Measurements from ENCODE around the gene IFI6.
"Not testable (repeated sequence)": the region's sequence is repeated elsewhere in the genome, so short reads cannot be mapped to it uniquely, and the experiment has no call there.

Gene IFI6

GRCh38 chr1:27647328-27647727 is 24.7 kb downstream of the IFI6 start:
- H3K4me3 Mint-ChIP-seq: no peak overlapping the region
- H3K27me3 Mint-ChIP-seq: no peaks in the 10 kb centered on the region
- H3K4me1 Mint-ChIP-seq: peaks cover 33% of the 10 kb centered on the region
- ATAC-seq (no peak), DNase-seq (no peak)
- no peaks in the 10 kb centered on the region for H3K9me3 Mint-ChIP-seq
- H3K27ac Mint-ChIP-seq: no peak overlapping the region

GRCh38 chr1:27646676-27647075 is 25.3 kb downstream of the IFI6 start:
- Mint-ChIP-seq H3K4me1 (peaks cover 33% of the 10 kb centered on the region), H3K4me3 (no peak overlapping the region), H3K27ac (no peak overlapping the region), H3K27me3 (no peaks in the 10 kb centered on the region), H3K9me3 (no peaks in the 10 kb centered on the region)
- DNase-seq: no peak
- ATAC-seq: no peak

GRCh38 chr1:27645071-27645415 is 26.9 kb downstream of the IFI6 start:
- Mint-ChIP-seq H3K27ac (no peak overlapping the region), H3K4me3 (no peak overlapping the region), H3K27me3 (no peaks in the 10 kb centered on the region), H3K9me3 (no peaks in the 10 kb centered on the region), H3K4me1 (peaks cover 21% of the 10 kb centered on the region)
- DNase-seq: no peak
- ATAC-seq: no peak

DNA sequence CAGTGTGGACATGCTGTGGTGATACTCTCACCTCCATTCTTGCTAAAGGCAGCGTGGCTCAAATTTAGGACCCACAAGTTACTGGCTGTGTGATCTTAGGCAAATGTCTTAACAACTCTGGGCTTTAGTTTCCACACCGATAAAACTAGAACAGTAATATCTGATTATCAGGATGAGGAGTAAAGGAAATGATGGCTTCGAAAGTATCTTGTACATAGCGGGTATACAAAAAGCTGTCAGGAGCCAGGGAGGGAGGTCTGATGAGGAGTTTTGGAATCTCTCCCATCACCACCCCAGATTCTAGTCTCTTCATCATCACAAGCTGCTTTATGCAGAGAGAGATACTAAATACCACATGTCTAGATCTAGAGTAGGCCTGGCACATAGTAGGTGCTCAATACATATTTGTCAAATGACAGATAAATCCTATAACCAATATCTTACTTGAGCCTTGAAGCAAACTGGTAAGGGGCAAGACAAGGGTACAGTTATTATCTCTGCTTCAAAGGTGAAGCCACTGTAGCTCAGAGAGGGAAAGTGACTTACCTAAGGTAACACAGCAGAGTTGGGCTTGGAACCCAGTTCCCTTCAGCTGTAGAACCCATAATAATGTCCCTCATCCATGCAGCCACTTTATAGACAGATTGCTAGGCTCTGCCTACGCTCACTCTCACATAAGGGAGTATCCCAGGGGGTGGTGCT is 27.5 kb downstream of the IFI6 start:
- Mint-ChIP-seq H3K27ac (peak overlapping the region in 1 of 2 donors; percentile 15), H3K4me3 (no peak overlapping the region)

DNA sequence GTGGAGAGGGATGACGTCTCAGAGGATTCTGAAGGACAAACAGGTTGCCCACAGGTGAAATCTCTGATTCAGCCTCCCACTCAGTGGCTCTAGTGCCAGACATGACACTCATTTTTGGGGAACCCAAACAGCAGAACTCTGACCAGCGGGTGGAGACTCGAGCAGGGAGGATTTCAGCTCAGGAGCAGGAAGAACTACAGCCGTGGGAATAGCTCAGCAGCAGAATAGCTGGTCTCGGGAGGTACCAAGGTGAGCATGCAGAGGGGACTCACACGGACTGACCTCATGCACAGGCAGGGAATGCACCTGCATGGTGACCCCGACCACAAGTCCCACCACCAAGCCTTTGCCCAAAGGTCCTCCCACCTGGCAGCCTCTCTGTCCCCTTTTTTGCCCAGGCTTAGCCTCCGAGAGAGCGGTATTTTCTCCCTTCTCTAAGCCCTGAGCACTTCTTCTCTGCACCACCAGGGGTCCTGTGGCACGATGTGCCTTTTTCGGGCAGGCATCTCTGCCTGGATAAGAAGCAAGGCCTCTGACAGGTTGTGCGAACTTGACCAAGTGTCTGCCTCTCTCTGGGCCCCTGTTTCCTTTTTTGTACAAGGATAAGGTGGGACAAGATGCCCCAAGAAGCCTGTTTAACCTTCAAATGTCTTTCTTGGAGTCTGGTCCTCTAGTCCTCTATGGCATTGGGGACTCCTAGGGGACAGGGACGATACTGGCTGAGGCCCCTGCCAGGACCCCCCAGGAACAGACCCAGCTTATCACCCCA is 28.2 kb downstream of the IFI6 start:
- Mint-ChIP-seq H3K27me3 (no peaks in the 10 kb centered on the region), H3K27ac (peak overlapping the region in 1 of 2 donors; percentile 15), H3K4me1 (peaks cover 18% of the 10 kb centered on the region), H3K9me3 (no peaks in the 10 kb centered on the region), H3K4me3 (no peak overlapping the region)
- ATAC-seq (peak; percentile 94), DNase-seq (peak; percentile 66 to 75)

More for the DNA sequence above, 27.5 kb downstream of the IFI6 start:
- DNase-seq: no peak
- H3K27me3 Mint-ChIP-seq: no peaks in the 10 kb centered on the region
- H3K9me3 Mint-ChIP-seq: no peaks in the 10 kb centered on the region
- no peak for ATAC-seq
- H3K4me1 Mint-ChIP-seq: peaks cover 18% of the 10 kb centered on the region

- not testable (repeated sequence) for H3K4me3 Mint-ChIP-seq, H3K27ac Mint-ChIP-seq, H3K27me3 Mint-ChIP-seq, H3K9me3 Mint-ChIP-seq, DNase-seq, ATAC-seq
- H3K4me1 Mint-ChIP-seq: peaks cover 41% of the 10 kb centered on the region
These were observed 31.5 kb downstream of the IFI6 start for GRCh38 chr1:27640514-27640913.

GRCh38 chr1:27638805-27639204 is 33.2 kb downstream of the IFI6 start:
- H3K4me1 Mint-ChIP-seq: peaks cover 43% of the 10 kb centered on the region
- no peaks in the 10 kb centered on the region for H3K9me3 Mint-ChIP-seq
- ATAC-seq (no peak), DNase-seq (no peak)
- no peaks in the 10 kb centered on the region for H3K27me3 Mint-ChIP-seq
- H3K27ac Mint-ChIP-seq: no peak overlapping the region
- H3K4me3 Mint-ChIP-seq: no peak overlapping the region

- no peak overlapping the region for H3K4me3 Mint-ChIP-seq
- H3K27ac Mint-ChIP-seq: no peak overlapping the region
- no peaks in the 10 kb centered on the region for H3K27me3 Mint-ChIP-seq
- H3K4me1 Mint-ChIP-seq: peaks cover 44% of the 10 kb centered on the region
- no peak for DNase-seq
- H3K9me3 Mint-ChIP-seq: no peaks in the 10 kb centered on the region
- no peak for ATAC-seq
These were observed 33.8 kb downstream of the IFI6 start for GRCh38 chr1:27638047-27638734.

DNA sequence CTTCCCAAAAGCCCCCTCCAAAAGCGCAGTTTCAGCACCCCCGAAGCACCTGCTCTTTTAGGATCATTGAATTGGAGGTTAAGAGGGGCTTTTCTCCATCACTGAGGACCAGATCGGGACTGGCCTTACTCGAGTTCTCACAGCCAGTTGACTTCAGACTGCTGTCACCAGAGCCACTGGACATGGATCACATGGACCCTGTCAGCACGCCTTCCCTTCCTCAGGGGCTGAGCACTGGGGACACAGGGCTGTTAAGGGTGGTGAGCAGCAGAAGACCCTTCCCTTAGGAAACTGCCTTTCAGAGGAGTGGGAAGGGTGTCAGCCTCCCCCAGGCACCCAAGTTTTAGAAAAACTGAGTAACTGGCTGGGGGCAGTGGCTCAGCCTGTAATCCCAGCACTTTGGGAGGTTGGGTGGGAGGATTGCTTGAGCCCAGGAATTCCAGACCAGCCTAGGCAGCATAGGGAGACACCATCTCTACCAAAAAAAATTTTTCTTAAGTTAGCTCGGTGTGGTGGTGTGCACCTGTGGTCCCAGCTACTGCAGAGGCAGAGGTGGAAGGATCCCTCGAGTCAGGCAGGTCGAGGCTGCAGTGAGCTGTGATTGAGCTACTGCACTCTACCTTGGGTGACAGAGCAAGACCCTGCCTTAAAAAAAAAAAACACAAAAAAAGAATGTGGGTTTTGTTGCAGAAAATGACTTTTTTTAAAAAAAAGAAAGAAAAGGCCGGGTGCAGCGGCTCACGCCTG is 36.4 kb downstream of the IFI6 start:
- peak overlapping the region in 1 of 2 donors; percentile 9 for H3K4me3 Mint-ChIP-seq
- H3K27me3 Mint-ChIP-seq: no peaks in the 10 kb centered on the region
- H3K27ac Mint-ChIP-seq: no peak overlapping the region
- H3K4me1 Mint-ChIP-seq: peaks cover 70% of the 10 kb centered on the region
- no peaks in the 10 kb centered on the region for H3K9me3 Mint-ChIP-seq
- no peak for DNase-seq
- no peak for ATAC-seq

GRCh38 chr1:27634985-27635367 is 37.0 kb downstream of the IFI6 start, which contains the start of gene FGR:
FGR (minus strand) TSS chr1:27635185; CDS start chr1:27623916, 11,269 bp downstream.
- DNase-seq (no peak), ATAC-seq (no peak)
- Mint-ChIP-seq H3K27ac (no peak within 1 kb of the TSS), H3K9me3 (no peaks in the 10 kb centered on the region), H3K27me3 (no peaks in the 10 kb centered on the region), H3K4me3 (peak within 1 kb of the TSS; percentile 66 to 69), H3K4me1 (peaks cover 72% of the 10 kb centered on the region)

- Mint-ChIP-seq H3K4me1 (peaks cover 74% of the 10 kb centered on the region), H3K9me3 (no peaks in the 10 kb centered on the region), H3K27ac (no peak overlapping the region), H3K27me3 (no peaks in the 10 kb centered on the region), H3K4me3 (peak overlapping the region; percentile 66 to 69)
- no peak for ATAC-seq
- peak; percentile 25 to 53 for DNase-seq
These were observed 37.6 kb downstream of the IFI6 start for GRCh38 chr1:27634177-27634984.

DNA sequence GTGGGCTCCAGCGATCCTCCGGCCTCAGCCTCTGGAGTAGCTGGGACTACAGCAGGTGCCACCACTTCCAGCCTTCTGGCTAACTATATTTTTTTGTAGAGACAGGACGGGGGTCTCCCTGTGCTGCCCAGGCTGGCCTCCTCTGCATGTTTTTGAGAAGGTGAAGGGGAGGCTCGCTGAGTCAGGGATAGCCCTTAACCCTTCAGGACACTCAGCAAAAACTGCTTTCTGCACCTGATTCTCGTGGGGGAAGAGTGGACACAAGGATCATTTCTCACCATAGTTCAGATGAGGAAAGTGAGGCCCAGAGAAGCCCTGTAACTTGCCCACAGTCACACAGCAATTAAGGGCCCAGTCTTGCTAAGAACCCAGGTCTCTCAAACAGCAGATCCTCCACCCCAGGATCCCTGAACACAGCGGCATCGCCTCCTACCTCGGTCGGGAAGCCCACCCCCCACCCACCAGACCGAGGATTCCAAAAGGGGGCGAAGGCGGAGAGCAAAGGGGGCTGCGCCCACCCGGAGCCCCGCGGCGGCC is 38.3 kb downstream of the IFI6 start:
- H3K4me3 Mint-ChIP-seq: peak overlapping the region; percentile 61 to 78
- peaks cover 80% of the 10 kb centered on the region for H3K4me1 Mint-ChIP-seq
- ATAC-seq (no peak), DNase-seq (no peak)
- no peaks in the 10 kb centered on the region for H3K9me3 Mint-ChIP-seq
- no peaks in the 10 kb centered on the region for H3K27me3 Mint-ChIP-seq
- peak overlapping the region in 1 of 2 donors; percentile 74 for H3K27ac Mint-ChIP-seq

DNA sequence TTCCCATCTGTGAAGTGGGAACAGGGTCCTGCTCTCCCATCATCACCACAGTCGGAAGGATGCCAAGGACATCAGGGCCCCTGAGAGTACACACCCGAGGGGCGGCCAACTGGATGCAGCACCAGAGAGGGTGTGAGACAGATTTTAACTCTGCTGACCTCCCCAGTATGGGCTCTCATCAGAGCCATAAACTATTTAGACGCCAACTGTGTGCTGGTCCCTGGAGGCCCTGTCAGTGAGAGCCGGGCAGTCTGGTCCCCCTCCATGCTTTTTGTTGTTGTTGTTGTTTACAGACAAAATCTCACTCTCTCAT is 38.7 kb downstream of the IFI6 start:
- Mint-ChIP-seq H3K27ac (peak overlapping the region in 1 of 2 donors; percentile 74), H3K9me3 (no peaks in the 10 kb centered on the region), H3K27me3 (no peaks in the 10 kb centered on the region), H3K4me1 (peaks cover 82% of the 10 kb centered on the region), H3K4me3 (peak overlapping the region; percentile 61 to 78)
- ATAC-seq (no peak), DNase-seq (no peak)

- Mint-ChIP-seq H3K27ac (peak overlapping the region; percentile 63 to 64), H3K27me3 (no peaks in the 10 kb centered on the region), H3K9me3 (no peaks in the 10 kb centered on the region), H3K4me1 (peaks cover 77% of the 10 kb centered on the region), H3K4me3 (peak overlapping the region; percentile 61 to 78)
- peak; percentile 61 to 84 for DNase-seq
- ATAC-seq: peak; percentile 82
These were observed 39.4 kb downstream of the IFI6 start for GRCh38 chr1:27632387-27633297.

Measured in stimulated activated naive CD8-positive, alpha-beta T cell treated with anti-CD3 and anti-CD28 coated beads, Interleukin-15, amount 100 ng/mL, for 72 hours (primary cell).